Measurements from ENCODE around the gene L3MBTL3. TPM values are rescaled to one million over a fixed set of nuclear protein-coding genes. Genes with fewer than 3 reads are reported as not detected.

The L3MBTL3 gene
- total RNA-seq, 1 experiment from 2014 or later: 14.3 TPM

- intact Hi-C loops (cut with micrococcal nuclease; ENCODE audit: unreplicated experiment): no loop called here
- no peaks in the 10 kb centered on the region for H3K27me3 ChIP-seq (replicated peaks; ENCODE audit: control insufficient read depth, insufficient read depth, low read length)
- POLR2A ChIA-PET: no interaction called here
- Mint-ChIP-seq H3K27me3 (ENCODE audit: insufficient read depth, unreplicated experiment) (no peaks in the 10 kb centered on the region), H3K27ac (ENCODE audit: unreplicated experiment) (no peak overlapping the region), H3K4me1 (ENCODE audit: low read depth, unreplicated experiment) (no peaks in the 10 kb centered on the region), H3K9me3 (ENCODE audit: unreplicated experiment) (no peaks in the 10 kb centered on the region), H3K36me3 (ENCODE audit: insufficient read depth, unreplicated experiment) (no peaks in the 10 kb centered on the region), H3K4me3 (ENCODE audit: unreplicated experiment) (no peak overlapping the region)
- BruUV-seq (replicated peaks): no TSS peak
- H3K4me1 ChIP-seq: no peaks in the 10 kb centered on the region
- CTCF ChIA-PET: interaction anchor here (0.8 kb wide), 1 partner anchor 17 kb away, joined by 10 read pairs; no protein-coding TSS in a partner anchor
- no peak overlapping the region for H3K4me3 ChIP-seq (ENCODE audit: low read depth, low read length)
- no peak for TF ChIP-seq CTCF (IDR thresholded peaks at IDR 0.05; ENCODE audit: insufficient read depth in 1 of 2, low read depth in 1 of 2, low read length in 1 of 2, severe bottlenecking in 1 of 2, unreplicated experiment in 1 of 2)
- H3K9me3 ChIP-seq: no peaks in the 10 kb centered on the region
- H3K36me3 ChIP-seq (ENCODE audit: control insufficient read depth, insufficient read depth, low read length): no peaks in the 10 kb centered on the region
- DNase-seq: no peak
These were observed 79.9 kb downstream of the L3MBTL3 start for GRCh38 chr6:130098317-130098716.

- no peak for TF ChIP-seq CTCF (IDR thresholded peaks at IDR 0.05; ENCODE audit: insufficient read depth in 1 of 2, low read depth in 1 of 2, low read length in 1 of 2, severe bottlenecking in 1 of 2, unreplicated experiment in 1 of 2)
- Histone ChIP-seq H3K4me1 (no peaks in the 10 kb centered on the region), H3K27me3 (replicated peaks; ENCODE audit: control insufficient read depth, insufficient read depth, low read length) (no peaks in the 10 kb centered on the region), H3K9me3 (no peaks in the 10 kb centered on the region), H3K36me3 (ENCODE audit: control insufficient read depth, insufficient read depth, low read length) (no peaks in the 10 kb centered on the region), H3K4me3 (ENCODE audit: low read depth, low read length) (no peak overlapping the region)
- no peak for DNase-seq
- Mint-ChIP-seq H3K4me1 (ENCODE audit: low read depth, unreplicated experiment) (no peaks in the 10 kb centered on the region), H3K27ac (ENCODE audit: unreplicated experiment) (no peak overlapping the region), H3K9me3 (ENCODE audit: unreplicated experiment) (no peaks in the 10 kb centered on the region), H3K4me3 (ENCODE audit: unreplicated experiment) (no peak overlapping the region), H3K27me3 (ENCODE audit: insufficient read depth, unreplicated experiment) (no peaks in the 10 kb centered on the region), H3K36me3 (ENCODE audit: insufficient read depth, unreplicated experiment) (no peaks in the 10 kb centered on the region)
- no TSS peak for BruUV-seq (replicated peaks)
- ChIA-PET CTCF (no interaction called here), POLR2A (no interaction called here)
- intact Hi-C loops (cut with micrococcal nuclease; ENCODE audit: unreplicated experiment): no loop called here
These were observed 80.7 kb downstream of the L3MBTL3 start for GRCh38 chr6:130099119-130099518.

GRCh38 chr6:130105996-130106704 lies 87.8 kb downstream of the L3MBTL3 start:
- Histone ChIP-seq H3K27me3 (replicated peaks; ENCODE audit: control insufficient read depth, insufficient read depth, low read length) (no peaks in the 10 kb centered on the region), H3K4me3 (ENCODE audit: low read depth, low read length) (no peak overlapping the region), H3K9me3 (no peaks in the 10 kb centered on the region), H3K36me3 (ENCODE audit: control insufficient read depth, insufficient read depth, low read length) (no peaks in the 10 kb centered on the region), H3K4me1 (no peaks in the 10 kb centered on the region)
- no peaks in the 10 kb centered on the region for H3K9me3 Mint-ChIP-seq (ENCODE audit: unreplicated experiment)
- ChIA-PET CTCF (no interaction called here), POLR2A (no interaction called here)
- no peak for DNase-seq
- H3K27ac Mint-ChIP-seq (ENCODE audit: unreplicated experiment): no peak overlapping the region
- H3K36me3 Mint-ChIP-seq (ENCODE audit: insufficient read depth, unreplicated experiment): no peaks in the 10 kb centered on the region
- TF ChIP-seq CTCF (IDR thresholded peaks at IDR 0.05; ENCODE audit: insufficient read depth in 1 of 2, low read depth in 1 of 2, low read length in 1 of 2, severe bottlenecking in 1 of 2, unreplicated experiment in 1 of 2): no peak
- H3K27me3 Mint-ChIP-seq (ENCODE audit: insufficient read depth, unreplicated experiment): no peaks in the 10 kb centered on the region
- intact Hi-C loops (cut with micrococcal nuclease; ENCODE audit: unreplicated experiment): no loop called here
- no peaks in the 10 kb centered on the region for H3K4me1 Mint-ChIP-seq (ENCODE audit: low read depth, unreplicated experiment)
- H3K4me3 Mint-ChIP-seq (ENCODE audit: unreplicated experiment): no peak overlapping the region
- BruUV-seq (replicated peaks): no TSS peak

Measured in Caco-2 (cell line).